Urothelium cell line (cell line): Measurements from ENCODE around the gene TSEN2.
A peak's percentile ranks its signal among the peaks of the same experiment; 100 is the strongest.
"Not testable (repeated sequence)": the region's sequence is repeated elsewhere in the genome, so short reads cannot be mapped to it uniquely, and the experiment has no call there.

ENCODE experiments used
- DNase-seq: peaks from one replicate; pipeline ENCODE4 v3.0.0; 2011; ENCODE audit warnings: low spot score, mixed read lengths
- FAIRE-seq: peaks from 2 replicates; lab custom pipeline; 2011; peaks lifted over from hg19 to GRCh38; lab: Jason Lieb, UNC

Gene TSEN2

DNA sequence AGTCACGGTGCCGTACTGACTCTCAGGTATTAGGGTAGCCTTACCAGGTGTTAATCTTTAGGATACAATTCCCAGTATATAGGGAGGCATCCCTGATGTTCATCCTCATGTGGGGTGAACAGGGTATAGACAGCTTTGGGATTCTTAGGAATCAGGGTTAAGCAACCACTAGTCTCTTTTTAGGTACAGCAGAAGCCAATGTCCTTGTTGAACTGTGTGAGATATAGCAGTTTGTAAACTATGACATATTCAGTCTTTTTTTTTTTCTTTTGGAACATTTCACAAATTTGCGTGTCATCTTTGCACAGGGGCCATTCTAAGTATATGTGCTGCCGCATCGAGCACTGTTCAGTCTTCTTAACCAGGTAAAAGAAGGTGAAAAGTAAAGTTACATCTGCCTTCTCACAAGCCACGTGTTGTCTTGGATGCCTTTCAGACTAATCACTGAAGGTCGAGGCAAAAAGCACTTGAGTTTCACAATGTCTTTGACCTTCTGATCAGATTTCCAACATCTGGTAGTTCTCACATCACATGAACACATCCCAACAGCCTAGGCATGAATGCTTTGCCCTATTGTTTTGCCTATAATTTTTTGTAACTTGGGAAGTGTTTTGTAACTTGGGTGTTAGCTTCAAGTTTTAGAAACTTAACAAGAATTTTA is 17.2 kb downstream of the TSEN2 start:
- DNase-seq (no peak), FAIRE-seq (no peak)

DNA sequence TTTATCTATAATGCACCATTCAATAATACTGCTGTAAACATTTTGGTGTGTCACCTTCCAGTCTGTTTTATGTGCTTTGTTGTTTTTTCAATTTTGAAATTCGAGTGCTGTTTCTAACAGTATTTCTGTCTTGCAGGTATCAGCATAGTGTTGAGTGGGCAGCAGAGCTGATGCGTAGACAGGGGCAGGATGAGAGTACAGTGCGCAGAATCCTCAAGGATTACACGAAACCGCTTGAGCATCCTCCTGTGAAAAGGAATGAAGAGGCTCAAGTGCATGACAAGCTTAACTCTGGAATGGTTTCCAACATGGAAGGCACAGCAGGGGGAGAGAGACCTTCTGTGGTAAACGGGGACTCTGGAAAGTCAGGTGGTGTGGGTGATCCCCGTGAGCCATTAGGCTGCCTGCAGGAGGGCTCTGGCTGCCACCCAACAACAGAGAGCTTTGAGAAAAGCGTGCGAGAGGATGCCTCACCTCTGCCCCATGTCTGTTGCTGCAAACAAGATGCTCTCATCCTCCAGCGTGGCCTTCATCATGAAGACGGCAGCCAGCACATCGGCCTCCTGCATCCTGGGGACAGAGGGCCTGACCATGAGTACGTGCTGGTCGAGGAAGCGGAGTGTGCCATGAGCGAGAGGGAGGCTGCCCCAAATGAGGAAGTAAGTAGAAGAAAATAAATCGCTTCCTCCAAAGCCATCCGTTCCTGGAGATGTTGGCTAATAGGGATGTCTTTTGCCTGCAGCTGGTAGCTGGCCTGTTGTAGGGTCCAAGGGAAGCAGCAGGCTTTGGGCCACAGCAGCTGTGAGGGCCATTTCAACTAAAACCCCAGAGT is 19.1 kb downstream of the TSEN2 start:
- DNase-seq = no peak
- no peak for FAIRE-seq

DNA sequence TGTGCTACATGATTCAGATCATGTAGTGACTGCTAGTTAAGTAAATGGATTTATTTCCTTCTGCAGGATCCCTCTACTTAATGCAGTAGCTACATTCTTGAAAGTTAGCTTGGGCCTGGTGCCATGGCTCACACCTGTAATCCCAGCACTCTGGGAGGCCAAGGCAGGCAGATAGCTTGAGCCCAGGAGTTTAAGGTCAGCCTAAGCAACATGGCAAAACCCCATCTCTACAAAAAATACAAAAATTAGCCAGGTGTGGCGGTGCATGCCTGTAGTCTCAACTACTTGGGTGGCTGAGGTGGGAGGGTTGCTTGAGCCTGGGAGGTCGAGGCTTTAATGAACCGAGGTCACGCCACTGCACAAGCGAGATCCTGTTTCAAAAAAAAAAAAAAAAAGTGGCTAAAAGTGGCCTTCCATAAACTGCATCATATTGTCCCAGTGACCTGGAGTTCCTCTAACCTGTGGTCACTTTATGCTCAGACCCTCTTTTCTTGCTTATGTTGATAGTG is 22.0 kb downstream of the TSEN2 start:
- FAIRE-seq (no peak), DNase-seq (no peak)

DNA sequence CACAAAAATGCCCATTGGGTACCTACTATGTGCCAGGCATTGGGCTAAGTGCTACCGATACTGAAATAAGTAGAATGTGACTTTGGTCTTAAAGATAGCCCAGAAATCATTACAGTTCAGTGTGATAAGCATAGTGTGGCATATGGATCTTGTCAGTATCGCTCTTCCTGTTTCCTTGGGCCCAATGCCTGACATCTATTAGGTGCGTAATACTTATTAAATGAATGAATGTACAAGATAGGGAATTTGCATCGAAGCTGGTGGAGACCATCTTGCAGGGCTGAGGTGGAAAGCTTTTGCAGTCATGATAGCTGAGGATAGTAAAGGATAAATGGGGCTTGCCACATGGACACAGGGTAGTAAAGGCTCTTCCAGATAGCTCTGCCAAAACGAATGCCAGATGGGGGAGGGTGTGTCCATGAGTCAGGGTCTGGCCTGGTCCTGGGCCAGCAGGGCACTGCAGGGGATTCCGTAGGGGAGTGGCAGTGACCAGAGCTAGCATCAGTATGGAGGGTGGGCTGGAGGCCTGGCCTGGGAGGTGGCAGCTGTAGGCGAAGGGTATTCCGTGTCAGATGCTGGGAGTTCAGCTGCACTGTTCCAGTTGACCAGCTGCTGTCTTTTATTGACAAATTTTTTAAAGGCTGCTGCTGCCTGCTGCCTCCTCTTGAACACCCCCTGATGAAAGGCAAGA is 23.5 kb downstream of the TSEN2 start:
- FAIRE-seq = no peak
- peak; percentile 49 for DNase-seq

DNA sequence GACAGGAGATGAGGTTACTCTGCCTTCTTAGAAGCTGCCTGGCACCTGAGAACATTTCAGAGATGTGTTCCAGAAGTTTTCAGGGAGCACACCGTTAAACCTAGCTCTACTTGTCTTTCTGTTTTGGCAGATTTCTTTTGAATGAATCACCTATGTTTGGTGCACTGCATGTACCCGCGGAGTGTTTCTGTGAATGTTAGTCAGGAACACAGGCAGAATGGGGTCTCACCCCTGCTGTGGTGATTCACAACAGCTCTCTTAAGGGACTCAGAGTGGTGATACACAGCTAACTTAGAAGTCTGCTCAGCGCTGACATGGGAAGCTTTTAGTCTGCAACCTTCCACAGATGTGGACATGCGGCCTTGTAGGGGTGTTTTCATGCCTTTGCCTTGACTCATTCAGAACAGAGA is 24.0 kb downstream of the TSEN2 start:
- DNase-seq (peak; percentile 73), FAIRE-seq (no peak)

DNA sequence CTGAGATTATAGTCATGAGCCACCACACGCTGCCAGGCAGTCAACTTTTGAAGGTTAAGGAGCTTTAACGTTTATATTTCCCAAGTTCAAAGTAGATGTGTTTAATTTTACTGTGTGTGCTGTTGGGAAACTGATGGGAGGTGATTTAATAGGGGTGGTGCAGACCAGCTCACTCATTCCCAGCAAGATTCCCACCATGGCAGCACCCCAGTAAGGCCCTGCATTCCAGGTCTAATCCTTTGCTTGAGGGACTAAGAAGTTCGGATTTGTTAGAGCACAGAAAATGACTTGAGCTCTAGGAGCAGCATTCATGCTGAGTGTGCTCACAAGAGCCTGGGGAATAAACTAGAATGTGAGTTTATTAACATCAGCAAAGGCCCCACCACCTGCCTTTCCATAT is 25.2 kb downstream of the TSEN2 start:
- no peak for FAIRE-seq
- no peak for DNase-seq

DNA sequence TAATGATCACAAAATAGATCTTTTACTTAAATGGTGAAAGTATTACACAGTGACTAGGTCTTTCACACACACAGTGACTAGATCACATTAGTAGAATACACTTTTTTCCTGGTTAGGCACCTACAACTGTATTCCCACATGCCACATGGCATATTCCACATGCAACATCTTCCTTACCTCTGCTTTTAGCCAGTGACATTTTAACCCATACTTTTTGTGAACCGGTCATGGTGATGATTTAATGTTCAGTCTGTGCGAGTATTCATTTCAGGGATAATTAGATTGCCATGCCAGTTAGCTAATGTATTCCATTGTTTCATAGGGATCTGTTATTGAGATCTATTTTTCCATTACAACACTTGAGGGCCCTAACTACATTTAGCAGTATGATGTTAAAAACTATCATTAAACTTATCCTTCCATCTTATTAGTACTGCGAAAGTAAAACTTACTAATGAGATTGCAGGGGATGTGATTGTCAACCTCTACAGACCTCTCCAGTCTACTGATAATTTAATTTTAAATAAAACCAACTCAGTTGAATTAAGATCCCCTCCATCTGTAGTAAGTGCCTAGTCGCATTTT is 28.3 kb downstream of the TSEN2 start:
- FAIRE-seq = no peak

DNA sequence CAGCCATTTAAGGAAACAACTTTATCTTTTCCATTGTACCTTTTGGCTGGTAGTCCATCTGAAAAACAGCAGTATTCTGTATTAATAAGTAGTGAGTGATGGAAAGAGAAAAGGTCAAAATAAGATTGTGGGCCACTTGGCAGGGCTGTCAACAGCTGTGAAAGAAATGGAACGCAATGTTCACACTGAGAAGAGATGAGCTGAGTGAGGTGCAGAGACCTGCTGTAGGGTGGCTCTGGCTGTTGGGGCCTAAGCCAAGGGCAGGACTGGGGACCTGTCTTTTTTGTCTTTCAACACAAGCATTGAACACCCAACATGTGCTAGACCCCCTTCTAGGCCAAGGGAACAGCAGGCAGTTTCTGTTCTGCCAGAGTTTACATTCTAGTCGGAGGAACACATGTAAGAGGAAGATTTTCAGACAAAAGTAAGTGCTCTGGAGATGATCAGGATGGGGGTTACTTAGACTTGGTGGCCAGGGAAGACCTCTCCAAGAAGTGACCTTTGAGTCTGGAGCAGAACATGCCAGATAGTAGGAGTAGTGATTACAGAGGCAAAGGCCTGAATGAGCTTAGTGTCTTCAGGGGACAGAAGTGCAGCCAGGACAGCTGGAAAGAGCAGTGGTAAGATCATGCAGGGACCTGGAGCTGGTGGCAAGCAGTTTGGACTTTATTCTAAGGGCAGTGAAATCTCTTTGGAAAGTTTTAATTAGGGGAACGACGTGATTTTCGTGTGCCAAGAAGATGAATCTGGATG is 29.6 kb downstream of the TSEN2 start:
- DNase-seq = no peak
- no peak for FAIRE-seq

More for the DNA sequence above, 28.3 kb downstream of the TSEN2 start:
- no peak for DNase-seq

DNA sequence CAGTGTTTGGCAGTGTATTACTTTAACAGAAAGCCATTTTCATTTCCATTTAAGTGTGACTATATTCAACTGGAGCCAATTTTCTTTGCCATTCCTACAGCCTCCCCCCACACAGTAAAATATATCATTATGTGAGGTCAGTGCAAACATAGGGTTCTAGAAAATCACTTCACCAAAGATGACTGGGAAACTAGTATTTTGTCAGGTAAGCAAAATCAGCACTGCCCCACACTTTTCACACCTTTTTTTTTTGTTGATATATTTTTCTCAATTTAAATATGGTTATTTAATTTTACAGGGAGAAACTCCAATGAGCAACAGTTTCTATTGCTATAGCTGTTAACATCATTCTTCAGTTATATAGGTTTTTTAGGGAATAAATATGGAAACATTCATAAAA is 31.4 kb downstream of the TSEN2 start:
- FAIRE-seq (no peak), DNase-seq (no peak)

DNA sequence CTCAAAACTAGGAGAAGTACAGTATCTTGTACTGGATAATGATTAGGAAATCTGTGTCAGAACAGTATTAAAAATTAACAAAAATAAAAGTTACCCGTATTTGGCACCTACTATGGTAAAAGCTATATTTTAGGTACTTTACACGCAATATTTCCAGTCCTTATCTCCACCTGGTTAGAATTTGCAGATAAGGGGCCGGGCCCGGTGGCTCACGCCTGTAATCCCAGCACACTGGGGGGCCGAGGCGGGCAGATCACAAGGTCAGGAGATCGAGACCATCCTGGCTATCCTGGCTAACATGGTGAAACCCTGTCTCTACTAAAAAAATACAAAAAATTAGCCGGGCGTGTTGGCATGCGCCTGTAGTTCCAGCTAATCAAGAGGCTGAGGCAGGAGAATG is 32.6 kb downstream of the TSEN2 start:
- no peak for DNase-seq
- FAIRE-seq = no peak

DNA sequence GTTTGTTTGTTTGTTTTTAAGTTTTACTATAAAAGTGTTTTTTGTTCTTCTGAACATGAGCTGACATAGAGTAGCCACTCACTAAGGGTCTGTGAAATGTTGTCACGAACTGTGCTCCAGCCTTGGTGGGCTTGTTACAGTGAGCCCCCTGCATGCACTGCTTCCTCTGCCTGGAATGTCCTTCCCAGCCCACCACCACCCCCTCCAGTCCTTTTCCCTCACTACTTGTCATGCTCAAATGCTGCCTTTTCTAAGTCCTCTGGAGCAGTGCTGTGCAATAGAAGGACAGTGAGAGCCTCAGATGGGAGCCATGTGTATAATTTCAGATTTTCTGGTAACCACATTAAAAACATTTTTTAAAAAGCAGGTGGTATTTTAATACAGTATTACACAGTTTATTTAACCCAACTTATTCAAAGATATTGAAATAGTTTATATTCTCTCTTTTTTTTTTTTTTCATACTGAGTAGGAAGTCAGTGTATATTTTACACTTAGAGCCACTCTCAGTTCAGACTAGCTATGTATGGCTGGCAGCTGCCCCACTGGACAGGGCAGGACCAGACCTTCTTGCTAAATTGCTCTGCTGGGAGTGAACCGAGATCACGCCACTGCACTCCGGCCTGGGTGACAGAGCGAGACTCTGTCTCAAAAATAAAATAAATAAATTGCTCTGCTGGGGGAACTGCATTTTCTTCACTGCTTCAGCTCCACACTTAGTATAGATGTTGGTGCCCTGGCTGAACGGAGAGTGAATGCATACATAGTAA is 34.2 kb downstream of the TSEN2 start:
- FAIRE-seq (no peak), DNase-seq (no peak)

DNA sequence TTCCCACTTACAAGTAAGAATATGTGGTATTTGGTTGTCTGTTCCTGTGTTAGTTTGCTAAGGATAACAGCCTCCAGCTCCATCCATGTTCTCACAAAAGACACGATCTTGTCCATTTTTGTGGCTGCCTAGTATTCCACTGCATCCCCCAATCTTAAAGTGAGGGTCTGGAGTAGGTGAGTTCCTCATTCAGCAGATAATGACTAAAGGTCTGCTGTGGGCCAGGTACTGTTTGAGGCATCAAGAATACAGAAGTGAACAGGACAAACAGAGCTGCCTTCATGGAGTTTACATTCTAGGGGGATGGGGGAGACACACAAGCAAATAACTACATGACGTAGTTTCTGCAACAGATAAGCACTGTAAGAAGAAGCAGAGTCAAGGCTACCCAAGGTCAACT is 36.7 kb downstream of the TSEN2 start:
- no peak for FAIRE-seq
- DNase-seq = no peak

DNA sequence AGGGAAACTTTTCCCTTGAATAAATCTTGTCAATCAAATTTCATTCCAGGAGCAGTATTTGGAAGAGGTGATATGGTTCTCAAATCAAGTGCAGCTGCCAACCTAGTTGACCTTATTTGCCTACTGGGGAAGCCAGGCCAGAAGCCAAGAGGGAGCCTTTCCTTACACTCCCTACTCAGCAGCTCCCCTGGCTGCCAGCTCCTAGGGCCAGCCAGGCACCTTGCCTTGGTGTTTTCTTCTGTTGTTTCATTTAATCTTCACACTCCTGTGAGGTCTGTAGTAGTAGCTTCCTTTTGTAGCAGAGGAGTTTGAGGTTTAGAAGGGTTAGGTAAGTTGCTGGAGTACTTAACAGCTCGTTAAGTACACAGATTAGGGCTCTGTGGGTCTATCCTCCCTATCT is 38.4 kb downstream of the TSEN2 start:
- DNase-seq (no peak), FAIRE-seq (no peak)

DNA sequence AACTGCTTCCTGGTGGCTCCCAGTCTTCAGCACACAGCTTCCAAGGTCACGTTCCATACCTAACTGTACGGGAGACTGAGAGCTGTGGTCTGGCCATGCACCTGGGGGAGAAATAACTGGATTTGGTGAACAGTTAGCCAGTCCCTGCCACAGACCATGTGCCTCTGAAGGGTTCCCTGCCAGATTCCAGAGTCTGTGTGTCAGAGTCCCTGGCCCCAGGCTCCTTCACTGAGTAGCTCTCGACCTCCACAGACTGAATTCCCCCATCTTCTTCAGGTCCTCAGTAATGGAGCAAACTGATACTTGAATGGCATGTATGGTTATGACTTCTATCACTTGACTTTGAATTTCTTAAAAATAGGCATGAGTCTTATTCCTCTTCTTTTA is 43.5 kb downstream of the TSEN2 start:
- no peak for FAIRE-seq
- no peak for DNase-seq

DNA sequence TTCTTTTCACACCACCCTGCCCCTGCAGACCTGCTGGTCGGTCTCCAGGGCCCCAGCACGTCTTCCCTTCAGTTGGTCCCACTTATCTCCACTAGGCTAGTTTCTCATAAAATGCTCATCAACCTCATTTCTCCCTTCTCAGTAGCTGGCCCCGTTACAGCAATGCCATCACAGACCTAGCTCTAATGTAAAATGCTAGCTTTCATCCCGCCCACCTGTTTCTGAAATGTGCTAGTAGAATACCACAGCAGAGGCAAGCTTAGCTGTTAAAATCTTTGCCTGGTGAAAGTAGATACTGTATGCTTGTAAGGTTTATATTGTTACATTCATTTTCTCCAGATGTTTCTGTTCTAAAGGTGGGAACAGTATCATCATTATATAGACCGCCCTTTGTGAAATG is 47.9 kb downstream of the TSEN2 start:
- FAIRE-seq (no peak), DNase-seq (no peak)

DNA sequence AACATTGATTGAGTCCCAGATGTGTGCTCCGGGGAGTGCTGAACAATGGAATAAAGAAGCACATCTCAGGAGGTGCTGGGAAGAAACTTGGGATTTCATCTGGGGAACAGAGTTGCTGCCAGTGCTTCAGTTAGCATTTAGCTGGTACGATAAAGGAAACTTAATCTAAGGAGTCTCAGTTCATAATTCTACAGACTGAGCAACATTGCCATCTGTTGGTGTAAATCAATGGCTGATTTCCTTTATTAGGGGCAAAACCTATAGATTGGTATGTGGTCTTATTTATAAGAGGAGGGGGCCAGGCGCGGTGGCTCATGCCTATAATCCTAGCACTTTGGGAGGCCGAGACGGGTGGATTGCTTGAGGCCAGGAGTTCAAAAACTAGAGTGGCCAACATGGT is 52.1 kb downstream of the TSEN2 start:
- no peak for DNase-seq
- FAIRE-seq = no peak

DNA sequence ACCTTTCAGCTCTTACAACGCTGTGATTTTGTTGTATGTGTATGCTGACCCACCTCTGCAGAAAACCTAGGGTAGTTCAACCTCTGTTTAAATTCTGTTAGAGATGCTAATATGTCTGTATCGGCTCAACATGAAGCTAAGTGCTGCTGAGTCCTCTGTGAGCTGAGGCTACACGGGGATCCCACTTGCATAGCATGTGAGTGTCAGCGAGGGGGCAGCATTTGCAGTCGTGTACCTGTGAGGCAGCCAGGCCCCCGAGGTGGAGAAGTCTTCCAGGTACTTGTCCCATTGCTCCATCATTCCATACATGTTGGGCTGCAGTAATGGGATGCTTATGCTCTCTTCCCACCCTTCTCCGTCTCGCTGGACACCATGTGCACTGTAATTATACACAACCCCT is 57.3 kb downstream of the TSEN2 start:
- FAIRE-seq (no peak), DNase-seq (peak; percentile 21)

DNA sequence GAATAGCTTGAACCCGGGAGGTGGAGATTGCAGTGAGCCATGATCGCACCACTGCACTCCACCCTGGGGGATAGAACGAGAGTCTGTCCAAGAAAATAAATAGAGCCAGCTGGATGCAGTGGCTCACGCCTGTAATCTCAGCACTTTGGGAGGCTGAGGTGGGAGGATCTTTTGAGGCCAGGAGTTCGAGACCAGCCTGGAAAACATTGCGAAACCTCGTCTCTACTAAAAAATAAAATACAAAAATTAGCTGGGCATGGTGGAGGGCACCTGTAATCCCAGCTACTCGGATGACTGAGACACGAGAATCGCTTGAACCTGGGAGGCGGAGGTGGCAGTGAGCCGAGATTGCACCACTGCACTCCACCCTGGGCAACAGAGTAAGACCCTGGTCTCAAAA is 59.2 kb downstream of the TSEN2 start:
- FAIRE-seq, DNase-seq: not testable (repeated sequence)

DNA sequence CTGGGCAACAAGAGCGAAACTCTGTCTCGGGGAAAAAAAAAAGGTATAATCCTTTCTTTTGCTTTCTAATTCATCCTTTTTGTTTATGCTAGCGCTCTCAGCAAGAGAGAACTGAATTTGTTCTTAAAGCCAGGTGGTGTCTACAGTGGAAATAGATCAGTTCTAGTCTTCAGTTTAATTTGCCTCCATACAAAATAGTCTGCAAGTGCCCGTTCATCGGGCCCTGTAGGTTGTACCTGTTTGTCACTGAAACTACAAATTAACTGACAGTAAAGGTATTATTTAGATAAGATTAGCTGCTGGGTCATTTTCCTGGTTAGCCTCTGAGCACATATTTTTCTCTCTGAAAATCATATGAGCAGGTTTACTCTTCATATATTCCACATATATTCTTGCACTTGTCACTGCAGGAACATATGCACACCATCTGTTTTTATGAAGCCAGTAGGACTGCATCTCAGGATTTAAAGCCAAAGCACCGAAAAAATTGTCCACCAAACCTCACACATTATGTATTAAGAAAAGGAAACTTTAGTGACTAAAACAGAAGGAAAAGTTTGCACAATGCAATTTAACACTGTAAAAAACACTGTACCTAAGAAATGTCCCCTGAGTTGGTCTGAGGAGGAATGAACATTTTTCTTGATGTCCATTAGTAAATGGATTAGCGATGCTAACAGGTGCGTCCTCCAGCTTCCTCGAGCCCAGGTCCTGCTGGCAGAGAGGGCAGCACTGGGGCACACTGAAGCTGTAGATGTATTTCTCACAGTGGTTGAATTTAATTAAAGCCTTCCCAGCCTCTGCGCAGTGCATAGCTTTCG is 60.6 kb downstream of the TSEN2 start:
- no peak for DNase-seq

More for the DNA sequence above, 60.6 kb downstream of the TSEN2 start:
- no peak for FAIRE-seq
